Measurements from ENCODE around the gene CD27. TPM values are rescaled to one million over a fixed set of nuclear protein-coding genes. Genes with fewer than 3 reads are reported as not detected.

The CD27 gene
- total RNA-seq, 1 experiment from 2014 or later, result not detected

GRCh38 chr12:6438345-6438744 is 6.4 kb upstream of the CD27 start:
- ChIA-PET CTCF (interaction anchor here (0.6 to 2.1 kb wide), 5 partner anchors 14 to 602 kb away, joined by 3 to 9 read pairs (median 3); no protein-coding TSS in a partner anchor), POLR2A (interaction anchor here (1.2 to 3.6 kb wide), 4 partner anchors 14 to 55 kb away, joined by 3 to 13 read pairs (median 9); partner anchors contain the start of genes MRPL51, TAPBPL and VAMP1)
- Mint-ChIP-seq H3K4me3 (ENCODE audit: unreplicated experiment) (no peak overlapping the region), H3K4me1 (ENCODE audit: insufficient read depth, unreplicated experiment) (no peaks in the 10 kb centered on the region), H3K9me3 (ENCODE audit: unreplicated experiment) (no peaks in the 10 kb centered on the region), H3K27me3 (ENCODE audit: insufficient read depth, unreplicated experiment) (no peaks in the 10 kb centered on the region), H3K27ac (ENCODE audit: low read depth, unreplicated experiment) (no peak overlapping the region), H3K36me3 (ENCODE audit: insufficient read depth, unreplicated experiment) (peaks cover 5% of the 10 kb centered on the region)
- intact Hi-C loops (cut with micrococcal nuclease), result no loop called here
- BruUV-seq (replicated peaks), result no TSS peak
- TF ChIP-seq CTCF (IDR thresholded peaks at IDR 0.05; ENCODE audit: unreplicated experiment), result no peak
- no peak for DNase-seq (ENCODE audit: unreplicated experiment)

- ChIA-PET POLR2A (interaction anchor here (0.7 to 2.5 kb wide), 4 partner anchors 9 to 77 kb away, joined by 3 to 10 read pairs (median 6); partner anchors contain the start of gene TAPBPL), CTCF (interaction anchor here (1.2 to 1.5 kb wide), 2 partner anchors 25 to 117 kb away, joined by 3 to 4 read pairs; no protein-coding TSS in a partner anchor)
- no TSS peak for BruUV-seq (replicated peaks)
- Mint-ChIP-seq H3K4me1 (ENCODE audit: insufficient read depth, unreplicated experiment) (no peaks in the 10 kb centered on the region), H3K4me3 (ENCODE audit: unreplicated experiment) (no peak overlapping the region), H3K9me3 (ENCODE audit: unreplicated experiment) (no peaks in the 10 kb centered on the region), H3K27ac (ENCODE audit: low read depth, unreplicated experiment) (no peak overlapping the region), H3K36me3 (ENCODE audit: insufficient read depth, unreplicated experiment) (peaks cover 5% of the 10 kb centered on the region), H3K27me3 (ENCODE audit: insufficient read depth, unreplicated experiment) (no peaks in the 10 kb centered on the region)
- DNase-seq (ENCODE audit: unreplicated experiment), result no peak
- TF ChIP-seq CTCF (IDR thresholded peaks at IDR 0.05; ENCODE audit: unreplicated experiment), result no peak
- intact Hi-C loops (cut with micrococcal nuclease), result no loop called here
Measured at GRCh38 chr12:6440391-6440790, 4.4 kb upstream of the CD27 start.

- Mint-ChIP-seq H3K36me3 (ENCODE audit: insufficient read depth, unreplicated experiment) (peaks cover 5% of the 10 kb centered on the region), H3K4me1 (ENCODE audit: insufficient read depth, unreplicated experiment) (peaks cover 1% of the 10 kb centered on the region), H3K9me3 (ENCODE audit: unreplicated experiment) (no peaks in the 10 kb centered on the region), H3K27me3 (ENCODE audit: insufficient read depth, unreplicated experiment) (no peaks in the 10 kb centered on the region), H3K27ac (ENCODE audit: low read depth, unreplicated experiment) (no peak overlapping the region), H3K4me3 (ENCODE audit: unreplicated experiment) (no peak overlapping the region)
- ChIA-PET CTCF (interaction anchor here (0.6 to 2.2 kb wide), 6 partner anchors 9 to 526 kb away, joined by 3 to 5 read pairs (median 3); no protein-coding TSS in a partner anchor), POLR2A (interaction anchor here (0.7 to 0.9 kb wide), 2 partner anchors 14 to 20 kb away, joined by 3 to 4 read pairs; no protein-coding TSS in a partner anchor)
- no TSS peak for BruUV-seq (replicated peaks)
- DNase-seq (ENCODE audit: unreplicated experiment), result no peak
- intact Hi-C loops (cut with micrococcal nuclease), result no loop called here
- no peak for TF ChIP-seq CTCF (IDR thresholded peaks at IDR 0.05; ENCODE audit: unreplicated experiment)
Measured at GRCh38 chr12:6442836-6443235, 1.9 kb upstream of the CD27 start.

- H3K4me1 Mint-ChIP-seq (ENCODE audit: insufficient read depth, unreplicated experiment), result peaks cover 6% of the 10 kb centered on the region
- CTCF ChIA-PET, result interaction anchor here (0.6 to 2.2 kb wide), 4 partner anchors 9 to 387 kb away, joined by 3 to 5 read pairs (median 4); no protein-coding TSS in a partner anchor
- H3K9me3 Mint-ChIP-seq (ENCODE audit: unreplicated experiment), result no peaks in the 10 kb centered on the region
- H3K36me3 Mint-ChIP-seq (ENCODE audit: insufficient read depth, unreplicated experiment), result peaks cover 5% of the 10 kb centered on the region
- no peaks in the 10 kb centered on the region for H3K27me3 Mint-ChIP-seq (ENCODE audit: insufficient read depth, unreplicated experiment)
- no TSS peak for BruUV-seq (replicated peaks)
- H3K27ac Mint-ChIP-seq (ENCODE audit: low read depth, unreplicated experiment), result no peak overlapping the region
- H3K4me3 Mint-ChIP-seq (ENCODE audit: unreplicated experiment), result no peak overlapping the region
- TF ChIP-seq CTCF (IDR thresholded peaks at IDR 0.05; ENCODE audit: unreplicated experiment), result no peak
- intact Hi-C loops (cut with micrococcal nuclease), result no loop called here
- no peak for DNase-seq (ENCODE audit: unreplicated experiment)
- POLR2A ChIA-PET, result interaction anchor here (0.5 to 1.0 kb wide), 6 partner anchors 11 to 60 kb away, joined by 3 to 4 read pairs (median 3); partner anchors contain the start of gene MRPL51
Measured at GRCh38 chr12:6443361-6443983, 1.3 kb upstream of the CD27 start.

Data from MCF 10A (cell line).